Endothelial cell of umbilical vein (primary cell): ENCODE measurements around the gene RCAN1. TPM values are rescaled to one million over a fixed set of nuclear protein-coding genes. Genes with fewer than 3 reads are reported as not detected.

ENCODE experiments used
- BruUV-seq: library from RNA; stranded (reverse); fragments of 400-500 nt; replicated peaks from 2 replicates; lab custom pipeline; 2021; lab: Mats Ljungman, UMichigan
- CTCF ChIA-PET: fragments of 300-600, 350-600 bp; sonication (Branson Sonifier 250); formaldehyde crosslinking; loops from one replicate; lab custom pipeline; 2021; ENCODE audit warnings: antibody characterized with exemption, inconsistent platforms; lab: Charles Lee
- POLR2A ChIA-PET: fragments of 300-600, 350-600 bp; sonication (Branson Sonifier 250); formaldehyde crosslinking; loops from one replicate; lab custom pipeline; 2021; ENCODE audit warnings: antibody characterized with exemption, inconsistent platforms; lab: Charles Lee
- DNase-seq: peaks from one replicate; pipeline ENCODE4 v3.0.0-alpha.2; 2011; ENCODE audit warnings: low read depth, low spot score
- FAIRE-seq: peaks from 2 replicates; lab custom pipeline; 2011; peaks lifted over from hg19 to GRCh38; lab: Jason Lieb, UNC
- H2AFZ ChIP-seq: 2 replicates; pipeline ENCODE4 v1.6.0; 2012; ENCODE audit warnings: low read depth, low read length, control low read depth, inconsistent platforms
- H3K27ac ChIP-seq: 2 replicates; pipeline ENCODE4 v1.5.1; 2011; ENCODE audit warnings: low read depth, mild to moderate bottlenecking, control low read depth, low read length, moderate library complexity; ENCODE audit not compliant: insufficient read depth
- H3K27me3 ChIP-seq, 2 experiments: 2 replicates each; pipeline versions ENCODE4 v1.6.0 to v1.6.1; 2011; ENCODE audit warnings: low read length in 2 of 2, mixed read lengths in 1 of 2; ENCODE audit not compliant: control insufficient read depth in 2 of 2, insufficient read depth in 2 of 2
- H3K36me3 ChIP-seq, 2 experiments: 2 replicates in 1 of 2; 3 replicates in 1 of 2; pipeline ENCODE4 v1.5.1; 2011; ENCODE audit warnings: low read length in 2 of 2, mild to moderate bottlenecking in 1 of 2, moderate library complexity in 1 of 2; ENCODE audit not compliant: control insufficient read depth in 2 of 2, insufficient read depth in 2 of 2; ENCODE audit errors: extremely low read depth in 1 of 2
- H3K4me1 ChIP-seq: 3 replicates; pipeline ENCODE4 v1.5.1; 2011; ENCODE audit warnings: mild to moderate bottlenecking, low read length; ENCODE audit not compliant: control insufficient read depth, insufficient read depth; ENCODE audit errors: extremely low read depth
- H3K4me2 ChIP-seq: 2 replicates; pipeline ENCODE4 v1.6.1; 2011; ENCODE audit warnings: low read length, control low read depth, mixed read lengths; ENCODE audit not compliant: insufficient read depth
- H3K4me3 ChIP-seq, 3 experiments: fragments of 200-600 bp in 1 of 3; sonication (generic), shearing (Covaris generic) in 1 of 3; replicated peaks in 1 of 3; 2 replicates each; pipeline ENCODE4 v1.5.1; 2011 to 2016; ENCODE audit warnings: control low read depth in 3 of 3, low read length in 3 of 3, mild to moderate bottlenecking in 2 of 3, inconsistent platforms in 1 of 3, low read depth in 1 of 3, moderate library complexity in 1 of 3; ENCODE audit not compliant: insufficient read depth in 1 of 3
- H3K79me2 ChIP-seq: 2 replicates; pipeline ENCODE4 v1.6.0; 2012; ENCODE audit warnings: low read length, inconsistent platforms; ENCODE audit not compliant: control insufficient read depth, insufficient read depth
- H3K9ac ChIP-seq: replicated peaks from 2 replicates; pipeline ENCODE3; 2011; ENCODE audit warnings: low read length, control low read depth; ENCODE audit not compliant: insufficient read depth; ENCODE audit errors: extremely low read depth
- H3K9me1 ChIP-seq: replicated peaks from 3 replicates; pipeline ENCODE4 v1.6.0; 2011; ENCODE audit warnings: mild to moderate bottlenecking, low read length; ENCODE audit not compliant: control insufficient read depth, insufficient read depth; ENCODE audit errors: extremely low read depth
- H3K9me3 ChIP-seq: replicated peaks from 2 replicates; pipeline ENCODE4 v1.5.1; 2012; ENCODE audit warnings: low read length, inconsistent platforms; ENCODE audit not compliant: control insufficient read depth, insufficient read depth
- H4K20me1 ChIP-seq: replicated peaks from 2 replicates; pipeline ENCODE3; 2011; ENCODE audit warnings: mild to moderate bottlenecking, low read length; ENCODE audit not compliant: control insufficient read depth, insufficient read depth; ENCODE audit errors: extremely low read depth
- CTCF ChIP-seq, 2 donors: IDR thresholded peaks; 1 replicate in 1 of 2; 2 replicates in 1 of 2; pipeline ENCODE4 v1.5.1; 2011; ENCODE audit warnings: low read length in 2 of 2, mild to moderate bottlenecking in 2 of 2, moderate library complexity in 2 of 2, control low read depth in 1 of 2, inconsistent platforms in 1 of 2, low read depth in 1 of 2; ENCODE audit not compliant: insufficient read depth in 1 of 2; ENCODE audit errors: extremely low read depth in 1 of 2
- EZH2 ChIP-seq: IDR thresholded peaks from 2 replicates; pipeline ENCODE4 v1.6.1; 2012; ENCODE audit warnings: borderline replicate concordance, low read depth, mild to moderate bottlenecking, moderate library complexity, low read length, inconsistent platforms; ENCODE audit not compliant: severe bottlenecking
- FOS ChIP-seq: IDR thresholded peaks from 2 replicates; pipeline ENCODE4 v1.6.1; 2011; ENCODE audit warnings: mild to moderate bottlenecking, low read length, moderate library complexity, borderline replicate concordance; ENCODE audit not compliant: insufficient read depth
- GATA2 ChIP-seq: IDR thresholded peaks from 2 replicates; pipeline ENCODE4 v1.7.0; 2011; ENCODE audit warnings: low read depth, mild to moderate bottlenecking, moderate library complexity, mixed read lengths, low read length; ENCODE audit not compliant: insufficient read length, insufficient read depth
- JUN ChIP-seq: IDR thresholded peaks from 2 replicates; pipeline ENCODE4 v1.6.1; 2011; ENCODE audit warnings: borderline replicate concordance, low read depth; ENCODE audit not compliant: insufficient read length, insufficient read depth
- MYC ChIP-seq: IDR thresholded peaks from one replicate; pipeline ENCODE4 v1.6.1; 2011; ENCODE audit warnings: mild to moderate bottlenecking, low read depth, low read length
- POLR2A ChIP-seq: IDR thresholded peaks from 2 replicates; pipeline ENCODE4 v1.6.1; 2012; ENCODE audit warnings: low read depth, mild to moderate bottlenecking, control low read depth, low read length
- POLR2AphosphoS5 ChIP-seq: IDR thresholded peaks from 2 replicates; pipeline ENCODE4 v1.6.1; 2012; ENCODE audit warnings: low read depth, mild to moderate bottlenecking, control low read depth, low read length, moderate library complexity; ENCODE audit not compliant: insufficient read depth
- dilution Hi-C: fragments of 300-500 bp; cut with MboI; formaldehyde crosslinking; loops from one replicate; pipeline ENCODE4 v1.15.0; 2019; ENCODE audit warnings: low sequenced_read_pairs; ENCODE audit not compliant: extremely low pct_ligation_motif_present
- intact Hi-C: fragments of 100-400 bp; cut with micrococcal nuclease; formaldehyde crosslinking; loops from one replicate; pipeline ENCODE4 v1.10.0; 2022
- polyA plus RNA-seq, 4 experiments: library from polyadenylated mRNA; depleted of rRNA in 3 of 4; stranded (reverse) in 3 of 4; unstranded in 1 of 4; fragments of >200 nt; gene quantifications; 2 replicates each; pipeline versions ENCODE4 v1.2.1 to v1.2.3, GENCODE V29; 2011 to 2012; ENCODE audit warnings: missing spikeins in 1 of 4
- total RNA-seq: library from RNA; stranded (reverse); gene quantifications from 2 replicates; pipeline ENCODE4 v1.2.3, GENCODE V29; 2021
- TF ChIP-seq, protein P1 (sequence below): IDR thresholded peaks from 2 replicates; pipeline ENCODE4 v1.6.1; 2011; ENCODE audit not compliant: insufficient read depth, insufficient read length

The RCAN1 gene
- total and polyA plus RNA-seq, 2 donors (not counting 3 experiments of a cell fraction or from before 2014, with no cell fraction given) = 9.7 to 16.5 TPM

DNA sequence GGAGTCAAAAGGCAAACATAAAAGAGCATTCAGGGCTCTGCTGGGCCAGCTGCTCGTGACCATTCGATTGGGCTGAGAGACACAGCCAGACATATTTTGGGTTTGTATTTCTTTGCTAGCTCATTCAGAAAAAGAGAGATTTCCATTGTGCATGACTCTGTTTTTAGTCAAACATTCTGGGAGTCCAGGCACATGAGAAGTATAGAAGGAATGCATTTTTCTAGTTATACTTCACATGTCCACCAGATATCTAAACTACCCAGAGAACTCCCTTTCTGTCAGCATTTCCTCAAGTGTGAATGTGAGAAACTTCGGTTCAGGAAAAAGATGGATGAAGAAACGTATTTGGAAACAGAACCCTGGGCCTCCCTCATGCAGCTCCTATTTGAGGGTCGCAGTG lies 96.6 kb downstream of the RCAN1 start:
- BruUV-seq = no TSS peak
- H3K79me2 ChIP-seq = no peaks in the 10 kb centered on the region
- no peak for FAIRE-seq

More for the DNA sequence above, 96.6 kb downstream of the RCAN1 start:
- H3K36me3 ChIP-seq = peaks cover 5 to 22% of the 10 kb centered on the region in 2 experiments
- no peak for DNase-seq
- no peak overlapping the region for H3K27ac ChIP-seq
- H3K9ac ChIP-seq = no peak overlapping the region
- no peaks in the 10 kb centered on the region for H3K9me1 ChIP-seq
- H3K4me1 ChIP-seq = no peaks in the 10 kb centered on the region
- no peaks in the 10 kb centered on the region for H3K9me3 ChIP-seq
- no peaks in the 10 kb centered on the region for H3K27me3 ChIP-seq
- CTCF ChIA-PET = interaction anchor here (0.5 to 5.0 kb wide), 5 partner anchors 26 to 127 kb away, joined by 3 to 31 read pairs (median 14); no protein-coding TSS in a partner anchor
- POLR2A ChIA-PET = interaction anchor here (2.0 kb wide), 1 partner anchor 8 kb away, joined by 7 read pairs; no protein-coding TSS in a partner anchor
- intact Hi-C loops = no loop called here
- H3K4me2 ChIP-seq = no peak overlapping the region
- no peaks in the 10 kb centered on the region for H4K20me1 ChIP-seq
- no peak overlapping the region for H2AFZ ChIP-seq
- TF ChIP-seq, protein P1, sequence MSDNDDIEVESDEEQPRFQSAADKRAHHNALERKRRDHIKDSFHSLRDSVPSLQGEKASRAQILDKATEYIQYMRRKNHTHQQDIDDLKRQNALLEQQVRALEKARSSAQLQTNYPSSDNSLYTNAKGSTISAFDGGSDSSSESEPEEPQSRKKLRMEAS = no peak
- no peak for TF ChIP-seq FOS
- TF ChIP-seq POLR2AphosphoS5 = no peak
- TF ChIP-seq JUN = no peak
- no peak for TF ChIP-seq POLR2A
- no peak for TF ChIP-seq CTCF (IDR thresholded peaks at IDR 0.05; ENCODE audit: extremely low read depth in 1 of 2, insufficient read depth in 1 of 2, low read depth in 1 of 2, low read length in 2 of 2)
- TF ChIP-seq GATA2 = no peak
- no peak for TF ChIP-seq MYC
- no peak for TF ChIP-seq EZH2
- no peak overlapping the region for H3K4me3 ChIP-seq
- dilution Hi-C loops = no loop called here
